CD14-positive monocyte (primary cell): ENCODE data around the gene PSTPIP1. TPM values are rescaled to one million over a fixed set of nuclear protein-coding genes. Genes with fewer than 3 reads are reported as not detected.

Experiments
- DNase-seq, 3 donors: peaks; one replicate each; pipeline ENCODE4 v3.0.0-alpha.2; 2011 to 2022
- H2AFZ ChIP-seq: 2 replicates; pipeline ENCODE4 v1.6.0; 2012; ENCODE audit warnings: mild to moderate bottlenecking, low read depth, low read length, inconsistent platforms; ENCODE audit not compliant: insufficient read depth, poor library complexity, severe bottlenecking
- H3K27ac ChIP-seq, 2 donors: 1 replicate in 1 of 2; 2 replicates in 1 of 2; pipeline ENCODE4 v1.5.1; 2012 to 2013; ENCODE audit warnings: low read length in 2 of 2, control low read depth in 1 of 2, inconsistent platforms in 1 of 2, low read depth in 1 of 2, mild to moderate bottlenecking in 1 of 2
- H3K27me3 ChIP-seq, 2 donors: one replicate each; pipeline versions ENCODE4 v1.6.0 to v1.6.1; 2011 to 2013; ENCODE audit warnings: low read length in 2 of 2; ENCODE audit not compliant: control insufficient read depth in 2 of 2, insufficient read depth in 2 of 2
- H3K36me3 ChIP-seq, 2 donors: replicated peaks in 1 of 2; 1 replicate in 1 of 2; 2 replicates in 1 of 2; pipeline versions ENCODE4 v1.5.1 to v1.6.1; 2012 to 2013; ENCODE audit warnings: low read length in 2 of 2, control low read depth in 1 of 2, inconsistent platforms in 1 of 2, mild to moderate bottlenecking in 1 of 2; ENCODE audit not compliant: insufficient read depth in 2 of 2, control insufficient read depth in 1 of 2
- H3K4me1 ChIP-seq, 2 donors: 1 replicate in 1 of 2; 2 replicates in 1 of 2; pipeline versions ENCODE4 v1.5.1 to v1.6.1; 2012 to 2013; ENCODE audit warnings: low read length in 2 of 2, control low read depth in 1 of 2, inconsistent platforms in 1 of 2, mild to moderate bottlenecking in 1 of 2, moderate library complexity in 1 of 2; ENCODE audit not compliant: insufficient read depth in 2 of 2, control insufficient read depth in 1 of 2
- H3K4me2 ChIP-seq: replicated peaks from 2 replicates; pipeline ENCODE3; 2012; ENCODE audit warnings: low read length, moderate library complexity, mild to moderate bottlenecking; ENCODE audit not compliant: poor library complexity, severe bottlenecking; ENCODE audit errors: extremely low read depth
- H3K4me3 ChIP-seq, 3 experiments: fragments of 200-600 bp in 1 of 3; sonication (generic) in 1 of 3; replicated peaks in 1 of 3; 1 replicate in 2 of 3; 2 replicates in 1 of 3; pipeline ENCODE4 v1.5.1; 2011 to 2013; ENCODE audit warnings: low read length in 3 of 3, mild to moderate bottlenecking in 3 of 3, control low read depth in 2 of 3, low read depth in 2 of 3, inconsistent platforms in 1 of 3, moderate library complexity in 1 of 3
- H3K79me2 ChIP-seq: 2 replicates; pipeline ENCODE4 v1.6.0; 2012; ENCODE audit warnings: mild to moderate bottlenecking, control low read depth, inconsistent platforms, low read length, moderate library complexity; ENCODE audit not compliant: insufficient read depth
- H3K9ac ChIP-seq: 2 replicates; pipeline ENCODE4 v1.6.0; 2017; ENCODE audit warnings: low read length, mild to moderate bottlenecking; ENCODE audit not compliant: insufficient read depth, poor library complexity, severe bottlenecking
- H3K9me3 ChIP-seq, 2 donors: replicated peaks in 1 of 2; 1 replicate in 1 of 2; 2 replicates in 1 of 2; pipeline versions ENCODE4 v1.5.1 to v1.6.1; 2012 to 2013; ENCODE audit warnings: low read length in 2 of 2, control low read depth in 1 of 2; ENCODE audit not compliant: control insufficient read depth in 1 of 2, insufficient read depth in 1 of 2
- H4K20me1 ChIP-seq: 2 replicates; pipeline ENCODE4 v1.6.0; 2012; ENCODE audit warnings: mild to moderate bottlenecking, low read length, control low read depth, moderate library complexity; ENCODE audit not compliant: insufficient read depth
- H3K27ac Mint-ChIP-seq, 7 donors: one replicate each; pipeline ENCODE4 v1.8.0; 2020; ENCODE audit warnings: mild to moderate bottlenecking in 7 of 7, mixed read lengths in 7 of 7, moderate library complexity in 6 of 7, inconsistent platforms in 2 of 7
- H3K27me3 Mint-ChIP-seq, 3 donors: one replicate each; pipeline ENCODE4 v1.8.0; 2021 to 2022; ENCODE audit warnings: low read depth in 3 of 3, mild to moderate bottlenecking in 3 of 3, mixed read lengths in 3 of 3, moderate library complexity in 3 of 3, inconsistent platforms in 1 of 3
- H3K36me3 Mint-ChIP-seq, 2 donors: one replicate each; pipeline ENCODE4 v1.8.0; 2020; ENCODE audit warnings: mixed read lengths in 2 of 2, inconsistent platforms in 1 of 2, mild to moderate bottlenecking in 1 of 2
- H3K4me1 Mint-ChIP-seq: one replicate; pipeline ENCODE4 v1.8.0; 2020; ENCODE audit warnings: mild to moderate bottlenecking, mixed read lengths
- H3K4me3 Mint-ChIP-seq, 2 donors: one replicate each; pipeline ENCODE4 v1.8.0; 2020; ENCODE audit warnings: mild to moderate bottlenecking in 2 of 2, mixed read lengths in 2 of 2, moderate library complexity in 1 of 2
- H3K9me3 Mint-ChIP-seq, 7 donors: one replicate each; pipeline ENCODE4 v1.8.0; 2020 to 2022; ENCODE audit warnings: mixed read lengths in 7 of 7, mild to moderate bottlenecking in 6 of 7, moderate library complexity in 6 of 7, inconsistent platforms in 2 of 7
- CTCF ChIP-seq: fragments of 200-600 bp; IDR thresholded peaks from one replicate; pipeline ENCODE4 v1.8.0; 2022; ENCODE audit warnings: antibody characterized with exemption, mild to moderate bottlenecking
- WGBS: methylation state at CpG from one replicate; pipeline ENCODE4 v1.1.5; 2013; ENCODE audit warnings: missing lambda C conversion rate; ENCODE audit not compliant: insufficient coverage; 5-methylcytosine and 5-hydroxymethylcytosine counted together
- intact Hi-C, 2 donors: fragments of 100-400 bp; cut with micrococcal nuclease; formaldehyde crosslinking; loops; one replicate each; pipeline versions ENCODE4 v1.15.0 to v1.15.1; 2023
- polyA plus RNA-seq, 3 donors: library from polyadenylated mRNA; depleted of rRNA in 1 of 3; unstranded in 2 of 3; stranded (reverse) in 1 of 3; fragments of 300-500 nt in 2 of 3; fragments of >200 nt in 1 of 3; fragmentation: Illumina TruSeq in 2 of 3; gene quantifications; 1 replicate in 2 of 3; 2 replicates in 1 of 3; pipeline ENCODE4 v1.2.3, GENCODE V29; 2012 to 2021

The PSTPIP1 gene
- polyA plus RNA-seq, 3 donors, result 85.9 to 183 (median 86.8) TPM

DNA sequence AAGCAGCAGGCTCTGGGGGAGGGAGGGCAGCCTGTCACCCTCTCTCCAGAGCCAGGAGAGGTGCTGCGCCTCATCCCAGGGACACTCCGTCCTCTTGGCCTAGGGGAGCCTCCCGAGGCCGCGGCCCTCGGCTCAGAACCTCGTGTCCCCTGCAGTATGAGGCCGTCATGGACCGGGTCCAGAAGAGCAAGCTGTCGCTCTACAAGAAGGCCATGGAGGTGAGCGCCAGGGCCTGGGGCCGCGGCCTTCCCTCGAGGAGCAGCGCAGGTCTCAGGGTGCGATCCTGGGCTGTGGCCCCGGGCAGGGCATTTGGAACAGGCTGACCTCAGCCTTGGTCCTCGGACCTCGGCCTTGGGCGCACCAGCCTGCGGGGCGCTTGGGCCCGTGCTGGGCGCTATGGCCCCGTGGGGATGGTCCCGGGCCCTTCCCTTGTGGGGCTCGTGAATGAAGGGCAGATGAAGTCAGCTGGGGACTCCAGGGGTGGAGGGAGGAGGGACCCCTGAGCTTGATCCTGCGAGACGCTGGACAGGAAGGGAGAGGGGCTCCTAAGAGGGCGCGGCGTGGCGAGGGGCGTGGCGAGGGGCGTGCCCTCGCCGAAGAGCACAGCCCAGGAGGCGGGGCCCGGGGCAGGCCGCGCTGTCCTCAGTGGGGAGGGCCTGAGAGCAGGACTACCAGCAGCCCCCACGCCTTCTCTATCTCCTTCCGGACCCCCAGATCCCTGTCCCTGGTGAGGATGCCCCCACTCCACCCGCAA is 32.9 kb downstream of the PSTPIP1 start:
- Histone ChIP-seq H3K4me3 (no peak overlapping the region), H3K79me2 (peaks cover 72% of the 10 kb centered on the region), H3K4me1 (no peaks in the 10 kb centered on the region), H4K20me1 (peaks cover 100% of the 10 kb centered on the region), H3K9me3 (no peaks in the 10 kb centered on the region), H3K36me3 (peaks cover 98 to 99% of the 10 kb centered on the region in 2 donors), H3K4me2 (no peak overlapping the region), H3K27me3 (no peaks in the 10 kb centered on the region), H3K9ac (no peak overlapping the region), H2AFZ (no peak overlapping the region), H3K27ac (peak overlapping the region in 1 of 2 donors; percentile 25)
- Mint-ChIP-seq H3K9me3 (peaks cover 0 to 9% (median 0%) of the 10 kb centered on the region in 7 donors), H3K27me3 (no peaks in the 10 kb centered on the region), H3K4me3 (no peak overlapping the region), H3K4me1 (peaks cover 7% of the 10 kb centered on the region), H3K36me3 (peaks cover 68 to 96% of the 10 kb centered on the region in 2 donors), H3K27ac (peak overlapping the region in 1 of 7 donors; percentile 18)
- no peak for TF ChIP-seq CTCF
- intact Hi-C loops, result loop anchor here (10.0 kb wide), 1 partner anchor 467 kb away; no protein-coding TSS in a partner anchor
- no peak for DNase-seq
- 98% methylated on average over 45 of the region's 45 CpGs for WGBS

DNA sequence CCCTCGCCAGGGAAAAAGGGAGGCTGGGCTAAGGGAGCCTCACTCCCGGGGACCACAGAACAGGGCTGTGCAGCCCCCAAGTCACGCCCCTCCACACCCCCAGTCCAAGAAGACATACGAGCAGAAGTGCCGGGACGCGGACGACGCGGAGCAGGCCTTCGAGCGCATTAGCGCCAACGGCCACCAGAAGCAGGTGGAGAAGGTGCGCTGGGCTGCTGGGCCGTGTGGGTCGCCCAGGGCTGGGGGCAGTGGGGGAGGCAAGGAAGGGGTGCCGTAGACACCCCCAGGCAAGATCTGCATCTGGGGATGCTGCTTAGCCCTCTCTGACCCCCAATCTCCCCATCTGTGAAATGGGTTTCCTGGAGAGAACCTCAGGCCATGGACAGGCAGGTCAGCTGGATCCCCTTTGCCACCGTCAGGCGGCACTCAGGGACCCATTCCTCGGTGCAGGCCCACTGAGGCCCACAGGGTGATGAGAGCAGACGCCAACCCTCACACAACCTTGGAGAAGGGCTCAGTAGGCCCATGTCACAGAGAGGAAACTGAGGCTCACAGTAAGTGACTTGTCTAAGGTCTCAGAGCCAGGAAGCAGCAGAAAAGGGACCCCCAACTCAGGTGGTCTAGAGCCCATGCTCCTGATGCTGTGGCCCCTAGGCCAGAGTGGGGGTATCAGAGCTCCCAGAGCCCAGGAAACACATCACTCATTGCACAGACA is 33.7 kb downstream of the PSTPIP1 start:
- Histone ChIP-seq H3K27ac (peak overlapping the region in 1 of 2 donors; percentile 56), H2AFZ (no peak overlapping the region), H3K4me1 (no peaks in the 10 kb centered on the region), H3K9me3 (no peaks in the 10 kb centered on the region), H3K36me3 (peaks cover 98 to 99% of the 10 kb centered on the region in 2 donors), H3K4me2 (no peak overlapping the region), H3K79me2 (peaks cover 65% of the 10 kb centered on the region), H3K4me3 (no peak overlapping the region), H3K27me3 (no peaks in the 10 kb centered on the region), H4K20me1 (peaks cover 100% of the 10 kb centered on the region), H3K9ac (no peak overlapping the region)
- Mint-ChIP-seq H3K4me3 (peak overlapping the region in 1 of 2 donors; percentile 41), H3K9me3 (peaks cover 0 to 9% (median 0%) of the 10 kb centered on the region in 7 donors), H3K4me1 (peaks cover 3% of the 10 kb centered on the region), H3K36me3 (peaks cover 60 to 94% of the 10 kb centered on the region in 2 donors), H3K27ac (peak overlapping the region in 2 of 7 donors; percentile 37 to 75), H3K27me3 (no peaks in the 10 kb centered on the region)
- intact Hi-C loops, result loop anchor here (10.0 kb wide), 1 partner anchor 466 kb away; no protein-coding TSS in a partner anchor
- DNase-seq, result no peak
- no peak for TF ChIP-seq CTCF
- over 99% methylated on average over 15 of the region's 22 CpGs for WGBS
